Fibroblast of peridontal ligament (primary cell): ENCODE measurements around the gene B9D1.

Source experiments
- DNase-seq: peaks from one replicate; pipeline ENCODE4 v3.0.0-alpha.2; 2010; ENCODE audit errors: extremely low read depth

B9D1 gene

DNA sequence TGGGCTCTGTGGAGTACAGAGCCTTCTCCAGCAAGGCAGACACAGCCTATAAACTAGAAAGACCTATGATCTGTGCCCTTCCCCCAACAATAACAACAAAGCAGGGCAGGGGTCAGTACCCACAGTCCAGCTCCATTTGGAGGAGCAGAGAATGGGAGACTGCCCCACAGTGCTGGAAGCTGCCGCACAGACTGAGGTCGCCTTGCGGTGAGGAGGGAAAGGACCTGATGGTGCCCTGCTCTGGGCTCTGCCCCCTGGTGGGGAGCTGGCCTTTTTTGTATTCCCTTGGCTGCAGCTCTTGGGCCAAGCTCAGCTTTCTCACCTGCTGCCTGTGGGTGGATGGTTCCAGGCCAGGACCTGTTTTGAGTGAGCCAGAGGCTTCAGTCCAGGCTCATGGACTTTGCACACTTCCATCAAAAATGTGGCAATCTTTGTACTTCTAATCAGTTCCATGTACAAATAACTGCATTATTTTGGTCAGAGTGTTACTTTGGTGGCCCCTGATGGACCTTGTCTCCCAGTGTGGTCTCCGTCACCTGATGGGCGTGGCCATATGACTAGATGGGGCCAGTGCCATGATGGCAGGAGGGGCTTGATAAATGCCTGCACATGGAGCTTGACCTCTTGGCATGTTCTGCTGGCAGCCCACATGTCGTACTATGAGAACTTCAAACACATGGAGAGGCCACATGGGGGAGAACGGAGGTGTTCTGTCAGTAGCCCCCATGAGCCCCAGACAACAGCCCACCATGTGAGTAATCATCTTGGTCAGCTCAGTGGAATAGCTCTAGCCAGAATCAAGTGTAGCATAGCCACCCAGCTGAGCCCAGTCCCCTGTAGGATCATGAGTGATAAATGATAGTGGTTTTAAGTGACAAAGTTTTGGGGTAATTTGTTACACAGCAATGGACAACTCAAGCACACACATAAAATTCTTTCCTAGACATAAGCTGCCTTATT lies 24.2 kb downstream of the B9D1 start:
- DNase-seq, result no peak

DNA sequence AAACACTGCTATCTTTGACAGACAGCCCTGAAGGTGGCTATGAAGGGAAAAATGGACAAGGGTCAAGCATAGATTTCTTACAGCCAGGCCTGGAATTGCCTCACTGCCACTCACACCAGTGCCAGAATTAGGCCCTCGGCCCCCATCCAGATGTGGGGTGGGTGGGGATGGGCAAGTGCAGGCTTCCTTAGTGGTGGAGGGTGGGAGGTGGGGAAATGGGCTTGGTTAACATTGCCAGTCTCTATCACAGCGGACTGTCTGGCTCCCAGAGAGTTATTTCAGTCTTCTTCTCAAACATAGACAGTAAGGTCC lies 24.9 kb downstream of the B9D1 start:
- DNase-seq, result no peak

DNA sequence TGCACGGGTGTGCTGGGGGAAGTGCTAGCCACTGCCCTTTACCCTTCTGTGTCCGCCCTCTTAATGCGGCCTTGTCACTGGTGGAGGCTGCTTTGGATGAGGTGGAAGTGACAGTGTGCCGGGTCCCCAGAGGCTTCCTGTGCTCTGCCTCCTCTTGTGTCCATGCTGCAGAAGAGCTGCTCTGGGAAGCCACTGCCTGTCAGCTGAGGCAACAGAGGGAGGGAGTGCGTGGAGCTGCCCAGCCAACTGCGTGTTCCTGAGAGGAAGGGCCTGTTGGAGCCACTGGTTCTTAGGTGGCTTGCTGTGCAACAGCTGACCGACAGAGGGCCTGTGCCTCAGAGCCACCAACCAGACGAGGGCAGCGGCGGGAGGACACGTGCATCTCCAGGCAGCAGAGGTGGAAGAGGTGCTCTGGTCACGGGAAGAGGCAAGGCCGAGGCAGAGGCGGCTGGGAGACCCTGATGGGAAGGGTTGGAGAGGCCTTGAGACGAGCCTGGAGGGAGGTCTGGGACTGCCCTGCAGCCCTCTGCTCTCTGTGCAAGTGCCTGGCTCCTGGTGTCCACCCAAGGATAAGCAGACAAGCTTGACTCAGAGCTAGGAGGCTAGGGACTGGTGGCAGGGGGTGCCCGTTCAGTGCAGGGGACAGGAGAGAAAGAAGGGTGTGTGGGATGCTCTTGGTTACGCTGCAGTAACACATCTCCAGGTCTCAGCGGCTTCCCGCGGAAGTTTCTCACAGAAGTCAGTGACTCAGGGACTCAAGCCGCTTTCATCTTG lies 25.4 kb downstream of the B9D1 start:
- no peak for DNase-seq

DNA sequence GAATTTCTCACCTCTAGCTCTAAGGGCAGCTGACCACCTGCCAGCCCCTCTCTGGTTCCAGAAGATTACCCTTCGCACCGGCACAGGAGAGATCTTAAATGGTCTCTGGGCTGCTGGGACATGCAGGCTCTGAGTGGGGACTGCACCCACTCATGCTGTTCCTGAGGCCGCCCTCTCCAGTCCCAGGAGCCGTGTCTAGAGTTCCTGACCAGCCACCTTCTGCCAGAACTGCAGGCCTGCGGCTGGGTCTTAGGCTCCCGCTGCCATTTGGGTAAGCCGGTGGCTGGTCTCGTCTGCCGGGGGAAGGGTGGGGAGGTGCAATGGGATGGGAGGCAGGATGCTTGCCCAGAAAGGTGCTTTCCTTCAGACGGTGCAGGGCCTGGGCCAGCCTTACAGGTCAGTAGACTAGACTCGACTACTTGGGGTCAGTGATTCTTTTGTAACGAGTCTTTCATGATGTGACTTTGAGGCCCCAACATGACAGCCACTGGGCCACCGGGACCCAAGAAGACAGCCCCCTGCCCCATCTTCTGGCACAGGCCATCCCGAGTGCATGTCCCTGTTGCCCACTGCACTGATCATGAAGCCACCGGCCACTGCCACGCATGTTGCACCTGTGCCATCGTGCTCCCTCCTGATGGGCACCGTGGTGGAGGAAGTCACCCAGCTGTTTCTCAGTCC lies 26.4 kb downstream of the B9D1 start:
- DNase-seq, result no peak

DNA sequence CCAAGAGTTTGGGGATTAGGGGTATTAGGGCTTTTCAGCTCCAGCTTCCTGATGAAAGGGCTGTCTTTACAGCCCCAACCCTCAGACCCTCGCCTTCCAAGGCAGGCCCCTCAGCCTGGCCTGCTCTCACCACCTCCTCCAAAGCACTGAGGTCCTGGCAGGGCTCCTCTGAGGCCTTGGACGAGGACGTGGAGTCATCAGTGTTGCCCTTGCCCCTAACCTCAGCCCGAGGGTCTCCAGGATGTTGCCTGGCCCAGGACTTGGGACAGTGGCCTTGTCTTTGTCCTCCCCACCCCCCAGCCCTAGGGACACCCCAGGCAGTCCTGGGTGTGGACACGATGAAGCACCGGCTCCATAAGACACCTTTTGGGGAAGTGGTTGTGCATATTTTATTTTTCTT lies 28.2 kb downstream of the B9D1 start:
- DNase-seq, result no peak

DNA sequence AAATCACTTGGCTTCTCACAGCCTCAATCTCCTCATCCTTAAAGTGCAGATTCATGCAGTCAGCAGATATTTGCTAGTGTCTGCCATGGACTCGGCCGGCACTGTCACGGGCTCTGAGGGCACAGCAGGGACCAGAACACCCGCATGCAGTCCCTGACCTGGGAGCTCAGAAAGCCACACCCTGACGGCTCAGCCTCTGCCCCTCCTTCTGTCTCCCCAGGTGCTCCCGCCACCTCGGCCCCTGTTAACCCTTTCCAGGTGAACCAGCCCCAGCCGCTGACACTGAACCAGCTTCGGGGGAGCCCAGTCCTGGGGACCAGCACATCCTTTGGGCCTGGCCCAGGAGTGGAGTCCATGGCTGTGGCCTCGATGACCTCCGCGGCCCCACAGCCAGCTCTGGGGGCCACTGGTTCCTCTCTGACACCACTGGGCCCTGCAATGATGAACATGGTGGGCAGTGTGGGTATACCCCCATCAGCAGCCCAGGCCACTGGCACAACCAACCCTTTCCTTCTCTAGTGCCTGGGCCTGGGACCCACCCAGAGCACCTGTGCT lies 28.7 kb downstream of the B9D1 start:
- DNase-seq, result no peak

DNA sequence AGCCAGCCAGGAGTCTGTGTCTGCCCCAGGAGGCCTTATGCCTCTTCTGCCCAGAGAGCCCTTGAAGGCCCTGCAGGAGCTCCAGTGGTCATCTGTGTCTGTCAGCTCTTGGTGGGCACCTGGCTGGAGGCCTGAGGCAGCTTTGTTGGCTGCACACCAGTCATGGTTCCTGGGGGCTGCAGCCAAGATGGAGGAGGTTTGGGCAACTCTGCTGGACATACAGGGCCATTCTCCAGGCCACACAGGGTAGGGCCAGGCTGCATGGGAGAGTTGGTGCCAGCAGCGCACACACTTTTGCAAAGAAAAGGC lies 29.4 kb downstream of the B9D1 start:
- DNase-seq, result no peak

DNA sequence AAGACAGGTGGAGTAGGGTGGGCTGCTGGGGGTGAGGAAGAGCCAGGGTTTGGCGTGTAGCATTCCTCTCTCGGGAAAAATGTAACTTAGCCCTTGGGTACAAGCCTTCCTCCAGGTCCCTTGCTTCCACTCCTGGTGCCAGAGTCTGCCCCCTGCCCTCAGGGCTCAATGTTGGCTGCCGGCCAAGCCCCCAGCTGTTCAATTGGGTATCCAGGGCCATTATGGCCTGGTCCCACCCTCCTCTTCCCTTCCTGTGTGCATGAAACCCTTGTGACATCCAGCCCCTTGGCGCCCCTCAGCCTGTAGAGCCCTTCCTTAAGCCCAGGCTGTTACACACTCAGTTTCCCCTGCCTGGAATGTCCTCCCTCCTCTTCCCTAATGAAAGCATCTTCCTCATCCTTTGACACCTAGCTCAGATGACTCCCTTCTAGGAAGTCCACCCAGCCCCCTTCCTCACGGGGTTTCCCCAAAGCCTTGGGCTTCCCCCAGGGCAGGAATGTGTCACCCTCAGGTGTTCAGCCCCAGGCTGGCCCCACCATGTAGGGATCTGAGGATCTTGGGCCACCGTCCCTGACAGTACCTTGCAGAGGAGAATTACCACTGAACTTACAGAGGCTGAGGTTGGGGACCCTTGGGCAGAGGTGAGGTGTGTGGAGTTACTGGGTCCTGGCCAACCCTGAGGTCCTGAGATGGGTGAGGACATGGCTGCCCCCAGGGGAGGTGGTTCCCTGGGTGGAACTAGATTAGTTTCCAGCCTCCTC lies 30.0 kb downstream of the B9D1 start:
- DNase-seq, result no peak

DNA sequence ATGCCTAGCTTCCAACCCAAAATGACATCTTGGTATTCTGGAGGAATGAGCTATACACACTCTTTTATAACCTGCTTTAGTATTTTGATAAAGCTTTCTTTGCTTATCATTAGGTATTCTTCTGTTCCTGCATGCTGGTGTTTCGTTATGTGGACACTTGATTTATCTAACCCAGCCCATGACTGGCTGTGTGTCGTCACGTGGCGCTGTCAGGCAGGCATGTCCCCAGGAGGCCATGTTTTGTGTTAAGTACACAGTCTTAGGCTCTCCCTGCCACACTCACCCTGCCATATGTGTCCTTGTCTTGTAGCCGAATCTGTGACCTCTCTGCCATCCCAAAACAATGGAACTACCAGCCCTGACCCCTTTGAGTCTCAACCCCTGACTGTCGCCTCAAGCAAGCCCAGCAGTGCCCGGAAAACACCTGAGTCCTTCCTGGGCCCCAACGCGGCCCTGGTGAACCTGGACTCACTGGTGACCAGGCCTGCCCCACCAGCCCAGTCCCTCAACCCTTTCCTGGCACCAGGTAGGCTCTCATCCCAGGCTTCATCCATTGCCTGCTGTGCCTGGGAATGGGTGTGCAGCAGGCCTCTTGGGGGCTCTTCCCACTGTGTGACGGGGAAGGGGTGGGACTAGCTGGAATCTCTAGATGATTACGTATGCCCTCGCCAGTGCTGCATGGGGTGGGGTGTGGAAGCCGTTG lies 30.8 kb downstream of the B9D1 start:
- no peak for DNase-seq

DNA sequence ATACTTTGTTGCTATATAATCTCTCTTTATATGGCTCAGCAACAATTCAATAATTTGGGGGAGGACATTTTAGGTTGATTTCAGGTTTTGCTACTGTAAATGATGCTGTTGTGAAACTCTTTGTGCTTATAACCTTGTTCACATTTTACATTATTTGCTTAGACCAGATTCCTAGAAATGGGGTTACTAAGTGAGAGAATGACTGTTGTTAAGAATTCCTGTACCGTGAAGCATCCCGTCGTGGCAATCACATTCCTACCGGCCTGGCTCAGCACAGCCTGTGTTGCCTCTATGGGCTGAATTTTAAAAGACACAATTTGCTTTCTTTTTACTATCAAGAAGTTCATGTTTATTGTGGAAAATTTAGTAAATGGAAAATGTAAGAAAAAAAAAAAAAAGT lies 31.4 kb downstream of the B9D1 start:
- DNase-seq, result peak; percentile 90

DNA sequence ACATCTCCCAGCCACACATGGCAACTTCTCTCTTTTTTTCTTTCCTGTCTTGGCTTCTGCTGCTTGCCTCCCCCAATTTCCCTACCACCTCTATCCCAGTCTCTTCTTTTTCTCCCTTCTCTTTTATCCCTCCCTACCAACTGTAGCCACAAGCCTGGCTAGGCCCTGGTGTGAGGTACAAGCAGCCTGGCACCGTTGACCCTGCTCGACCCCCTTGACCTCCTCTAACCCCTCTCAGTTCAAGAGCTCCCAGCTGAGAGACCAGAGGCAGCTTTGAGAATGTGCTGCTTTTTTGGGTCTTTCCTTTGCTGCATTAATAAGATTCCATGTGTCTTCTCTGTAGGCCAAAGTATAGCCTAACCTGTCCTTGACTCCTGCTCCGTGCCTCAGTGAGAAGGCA lies 32.3 kb downstream of the B9D1 start:
- no peak for DNase-seq

DNA sequence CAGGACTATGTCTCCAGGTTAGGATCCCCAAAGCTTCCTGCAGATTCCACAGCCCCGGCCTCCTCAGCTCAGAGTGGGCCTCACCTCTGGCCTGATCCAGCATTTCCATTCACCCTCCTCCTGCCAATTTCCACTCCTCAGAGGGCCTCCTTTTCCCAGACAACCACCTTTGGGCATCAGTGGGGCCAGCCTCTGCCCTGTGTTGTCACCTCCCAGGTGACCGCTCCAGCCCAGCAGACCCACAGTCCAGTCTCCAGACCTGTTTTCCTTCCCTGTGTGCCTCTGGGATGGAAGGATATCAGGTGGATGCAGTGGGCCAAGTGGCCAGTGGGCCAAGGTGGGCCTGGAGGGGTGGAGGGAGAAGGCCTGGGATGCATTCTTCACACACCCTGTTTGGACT lies 32.7 kb downstream of the B9D1 start:
- DNase-seq, result no peak

DNA sequence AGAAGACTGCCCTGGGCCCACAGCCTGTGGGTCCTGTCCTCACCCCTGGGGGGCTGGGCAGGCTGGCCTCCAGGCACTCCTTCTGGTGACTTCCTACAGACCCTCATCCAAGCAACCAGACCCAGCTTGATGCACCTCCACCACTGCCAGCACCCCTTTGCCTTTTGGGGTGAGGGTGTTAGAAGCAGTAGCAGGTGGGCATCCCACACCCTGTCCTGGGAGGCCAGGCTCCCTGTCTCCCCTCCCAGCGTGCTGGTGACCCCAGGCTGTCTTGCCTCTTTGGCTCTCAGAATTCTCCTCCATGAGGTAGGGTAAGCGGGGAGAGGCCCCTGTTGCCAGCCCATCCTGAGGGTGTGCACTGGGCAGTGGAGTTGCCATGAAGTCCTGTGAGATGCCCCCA lies 33.4 kb downstream of the B9D1 start:
- no peak for DNase-seq

DNA sequence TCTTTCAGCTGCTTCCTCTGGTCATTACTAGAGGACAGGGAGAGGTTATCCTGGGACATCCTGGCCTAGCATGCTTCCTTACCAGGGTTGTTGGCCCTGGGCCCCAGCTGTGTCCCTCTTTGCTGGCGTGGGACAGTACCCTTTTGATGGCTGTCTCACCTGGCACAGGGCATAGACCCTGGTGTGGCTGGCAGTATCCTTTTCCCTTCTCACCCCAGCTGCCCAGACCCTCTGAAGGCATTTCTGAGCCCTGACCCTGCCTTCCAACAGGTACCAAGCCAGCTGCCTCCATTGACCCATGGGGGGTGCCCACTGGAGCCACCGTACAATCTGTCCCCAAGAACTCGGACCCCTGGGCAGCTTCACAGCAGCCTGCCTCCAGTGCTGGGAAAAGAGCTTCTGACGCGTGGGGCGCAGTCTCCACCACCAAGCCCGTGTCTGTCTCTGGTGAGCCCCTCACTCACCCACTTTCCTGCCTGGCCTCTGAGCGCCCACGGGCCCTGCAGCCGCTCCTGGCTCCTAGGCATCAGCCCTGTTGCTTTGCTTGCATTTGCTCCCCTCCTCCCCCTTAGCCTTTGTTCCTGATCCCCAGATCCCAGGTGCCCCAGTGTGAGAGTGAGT lies 34.0 kb downstream of the B9D1 start:
- DNase-seq, result no peak

DNA sequence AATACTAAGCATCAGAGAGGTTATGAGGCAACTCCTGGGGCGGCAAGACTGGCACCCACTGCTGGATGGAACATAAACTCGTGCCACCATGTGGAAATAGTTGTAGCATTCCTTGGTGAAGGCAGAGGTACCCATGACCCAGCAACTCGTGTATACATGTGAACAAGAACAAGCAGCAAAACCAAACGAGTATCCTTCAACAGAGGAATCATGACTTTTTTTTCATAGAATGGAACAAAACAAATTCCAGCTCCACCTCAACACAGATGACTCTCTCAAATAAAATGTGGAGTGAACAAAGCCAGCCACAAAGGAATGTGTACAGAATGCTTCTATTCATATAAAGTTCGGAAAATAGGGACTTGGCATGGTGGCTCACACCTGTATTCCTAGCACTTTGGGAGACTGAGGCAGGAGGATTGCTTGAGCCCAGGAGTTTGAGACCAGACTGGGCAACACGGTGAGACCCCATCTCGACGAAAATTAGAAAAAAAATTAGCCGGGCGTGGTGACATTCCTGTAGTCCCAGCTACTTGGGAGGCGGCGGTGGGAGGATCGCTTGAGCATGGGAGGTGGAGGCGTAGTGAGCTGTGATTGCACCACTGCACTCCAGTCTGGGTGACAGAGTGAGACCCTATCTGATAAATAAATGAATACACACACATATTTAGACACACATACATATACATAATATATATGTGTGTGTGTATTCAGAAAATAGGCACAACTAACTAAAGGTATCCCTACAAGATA lies 35.3 kb downstream of the B9D1 start:
- DNase-seq, result peak; percentile 71

DNA sequence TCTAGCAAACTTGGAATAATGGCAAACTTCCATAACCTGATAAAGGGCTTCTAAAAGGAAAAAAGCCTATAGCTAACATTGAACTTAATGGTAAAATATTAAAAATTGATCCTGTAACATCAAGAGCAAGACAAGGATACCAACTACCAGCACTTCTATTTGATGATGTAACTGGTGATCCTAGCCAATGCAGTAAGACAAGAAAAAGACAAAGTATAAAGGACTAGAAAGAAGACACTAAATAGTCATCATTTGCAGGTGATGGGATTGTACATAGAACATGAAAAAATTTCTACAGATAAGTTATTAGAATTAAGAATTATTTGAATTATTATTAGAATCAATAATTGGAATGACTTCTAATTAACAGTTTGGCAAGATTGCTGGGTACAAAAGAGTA lies 37.0 kb downstream of the B9D1 start:
- DNase-seq, result no peak

DNA sequence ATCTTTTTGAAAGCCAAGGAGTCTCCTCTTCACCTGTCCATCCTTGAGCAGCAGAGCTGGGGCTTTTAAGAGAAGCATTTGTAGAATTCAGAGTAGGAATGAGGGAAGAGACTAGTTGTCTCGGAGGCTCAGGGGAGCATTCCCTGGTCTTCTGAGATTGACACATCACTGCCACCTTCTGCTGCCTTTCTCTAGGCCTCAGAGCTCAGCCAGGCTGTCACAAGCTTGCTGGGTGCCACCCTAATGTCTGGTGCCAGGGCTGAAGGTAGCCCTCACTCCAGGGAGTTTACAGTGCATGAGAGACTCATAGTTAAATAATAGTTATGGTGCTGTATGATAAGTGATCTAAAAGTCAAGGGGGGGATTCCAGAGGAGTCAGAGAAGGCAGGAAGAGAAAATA lies 39.7 kb downstream of the B9D1 start:
- no peak for DNase-seq

DNA sequence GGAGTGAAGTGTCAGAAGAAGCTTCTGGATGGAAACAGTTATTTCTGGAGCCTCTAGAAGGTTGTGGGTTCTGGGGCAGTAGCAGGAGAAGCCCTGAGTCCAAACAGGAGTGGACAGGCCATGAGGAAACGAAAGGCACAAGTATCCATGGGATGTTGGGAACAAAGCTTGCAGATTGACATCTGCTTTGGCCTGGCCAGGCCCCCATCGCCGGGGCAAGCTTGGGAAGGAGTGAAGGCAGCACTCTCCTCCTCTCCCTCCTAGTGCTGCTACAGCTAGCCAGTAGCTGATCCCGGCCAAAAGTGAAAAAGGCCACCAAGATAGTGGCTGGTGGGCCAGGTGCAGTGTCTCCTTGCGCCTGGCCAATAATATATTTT lies 40.4 kb downstream of the B9D1 start:
- no peak for DNase-seq

DNA sequence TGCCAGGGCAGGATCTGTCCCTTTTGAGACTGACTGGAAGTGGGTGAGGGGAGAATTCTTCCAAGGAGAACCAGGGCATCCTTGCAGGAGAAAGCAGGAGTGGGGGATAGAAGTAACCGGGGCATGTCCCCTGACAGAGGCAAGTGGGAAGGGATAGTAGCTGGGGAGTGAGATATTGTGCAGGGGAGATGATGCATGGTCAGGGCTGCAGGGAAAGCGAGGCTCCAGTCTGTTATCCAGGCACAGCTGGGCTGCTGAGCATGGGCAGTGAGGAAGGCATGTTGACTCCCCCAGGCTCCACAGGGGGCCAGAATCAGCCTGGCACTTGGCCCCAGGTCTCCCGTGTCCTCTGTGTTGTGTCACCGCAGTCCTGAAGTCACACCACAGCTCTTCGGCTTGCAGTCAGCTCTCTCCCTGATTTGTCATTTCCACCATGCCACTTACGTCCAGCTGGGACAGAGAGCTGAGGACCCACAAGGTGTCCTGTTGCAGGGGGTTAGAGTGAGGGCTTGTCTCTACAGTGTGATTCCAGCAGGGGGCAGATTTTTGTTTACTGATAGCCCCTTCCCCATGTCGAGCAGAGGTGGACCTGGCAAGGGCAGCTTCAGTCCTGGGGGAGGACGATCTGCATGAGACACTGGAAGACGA lies 40.9 kb downstream of the B9D1 start:
- DNase-seq, result no peak

DNA sequence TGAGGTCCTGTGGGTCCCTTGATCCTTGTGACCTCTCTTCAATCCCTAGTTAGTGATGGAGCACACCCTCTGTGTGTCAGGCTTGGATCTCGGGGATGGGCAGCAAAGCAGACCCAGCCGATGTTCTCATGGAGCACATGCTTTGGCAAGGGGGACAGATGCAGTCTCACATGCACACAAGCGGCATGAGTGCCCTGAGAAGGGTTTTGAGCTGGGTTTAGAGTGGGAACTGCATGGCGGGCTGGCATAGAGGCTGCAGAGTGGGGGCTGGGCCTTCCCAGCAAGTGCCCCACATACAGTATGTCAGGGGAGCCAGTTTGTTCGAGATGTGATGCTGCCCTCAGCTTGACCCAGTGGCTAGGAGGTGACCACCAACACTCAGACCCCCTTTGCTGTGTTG lies 41.6 kb downstream of the B9D1 start:
- no peak for DNase-seq
